Measurements from ENCODE around the gene CHST5. TPM values are rescaled to one million over a fixed set of nuclear protein-coding genes. Genes with fewer than 3 reads are reported as not detected.

Gene CHST5
- polyA plus RNA-seq, 1 of the 3 experiments (the other 2 are of a cell fraction) = 0.49 TPM

DNA sequence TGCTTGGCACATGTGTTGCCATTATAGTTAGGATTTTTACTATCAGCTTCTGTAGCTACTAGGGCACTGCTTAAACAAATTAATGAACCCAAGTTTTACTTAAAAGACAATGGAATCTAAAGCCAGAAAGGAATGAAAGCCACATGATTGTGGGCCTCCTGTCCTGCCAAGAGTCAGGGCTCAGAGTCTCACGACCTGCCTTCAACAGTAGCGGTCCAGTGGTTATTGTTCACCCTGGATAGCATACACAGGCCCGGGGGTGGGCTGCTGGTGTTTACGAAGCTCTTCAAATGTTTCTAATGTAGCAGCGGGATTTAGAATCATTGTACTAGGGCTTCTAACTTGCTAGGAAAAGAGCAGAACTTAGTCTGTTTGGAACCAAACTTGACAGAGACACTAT, 38.0 kb upstream of the CHST5 start:
- peaks cover 24% of the 10 kb centered on the region for H3K79me2 ChIP-seq (ENCODE audit: insufficient read depth)
- ChIA-PET POLR2A (no interaction called here), CTCF (interaction anchor here (0.6 kb wide), 1 partner anchor 24 kb away, joined by 3 read pairs; no protein-coding TSS in a partner anchor)

DNA sequence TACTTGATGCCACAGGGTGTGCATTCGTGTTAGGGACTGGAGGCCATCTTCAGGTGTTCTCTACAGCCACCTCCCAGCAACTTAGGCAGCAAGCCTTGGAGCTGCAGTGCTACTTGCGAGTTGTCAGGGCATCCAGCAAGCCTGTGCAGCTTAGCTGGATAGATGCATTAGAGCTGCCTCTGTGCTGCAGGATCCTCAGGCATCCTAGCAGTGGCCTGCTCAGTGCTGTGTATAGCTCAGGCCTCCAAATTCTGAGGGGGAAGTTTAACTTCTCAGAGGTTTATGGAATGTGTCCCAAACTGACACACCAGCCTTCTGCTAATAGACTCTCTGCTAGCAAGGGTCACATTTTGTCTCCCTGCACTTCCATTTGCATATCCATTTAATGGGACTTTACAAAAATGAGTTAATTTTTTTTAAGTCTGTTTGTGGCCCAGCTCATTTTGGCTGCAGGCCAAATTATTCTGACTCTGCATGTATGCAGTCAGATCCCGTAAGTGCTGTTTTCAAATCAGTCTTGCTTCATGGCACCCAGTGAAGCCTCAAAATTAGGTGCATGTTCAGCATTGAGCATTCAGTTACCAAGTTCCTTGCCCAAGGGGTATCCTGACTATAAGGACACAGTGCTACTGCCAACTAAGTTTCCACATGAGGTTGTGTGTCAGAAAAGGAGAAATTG, 37.1 kb upstream of the CHST5 start:
- H3F3A ChIP-seq (replicated peaks; ENCODE audit: insufficient read depth) = no peaks in the 10 kb centered on the region
- no peaks in the 10 kb centered on the region for H4K20me1 ChIP-seq (ENCODE audit: insufficient read depth)
- peaks cover 0 to 5% of the 10 kb centered on the region in 2 experiments; a peak in 1 of 4 replicates for H3K4me1 ChIP-seq (ENCODE audit: control insufficient read depth in 1 of 2, insufficient read depth in 2 of 2, low read depth in 1 of 2, low read length in 1 of 2)
- H3K27me3 ChIP-seq (ENCODE audit: insufficient read depth) = no peaks in the 10 kb centered on the region
- no peaks in the 10 kb centered on the region for H3K9me3 ChIP-seq
- no peak overlapping the region for H3K4me2 ChIP-seq
- no peak overlapping the region for H2AFZ ChIP-seq (ENCODE audit: low read depth)
- no peak overlapping the region for H3K4me3 ChIP-seq (ENCODE audit: low read depth in 2 of 2, low read length in 1 of 2)
- TF ChIP-seq JUND (IDR thresholded peaks at IDR 0.05) = no peak
- TF ChIP-seq, protein P1, sequence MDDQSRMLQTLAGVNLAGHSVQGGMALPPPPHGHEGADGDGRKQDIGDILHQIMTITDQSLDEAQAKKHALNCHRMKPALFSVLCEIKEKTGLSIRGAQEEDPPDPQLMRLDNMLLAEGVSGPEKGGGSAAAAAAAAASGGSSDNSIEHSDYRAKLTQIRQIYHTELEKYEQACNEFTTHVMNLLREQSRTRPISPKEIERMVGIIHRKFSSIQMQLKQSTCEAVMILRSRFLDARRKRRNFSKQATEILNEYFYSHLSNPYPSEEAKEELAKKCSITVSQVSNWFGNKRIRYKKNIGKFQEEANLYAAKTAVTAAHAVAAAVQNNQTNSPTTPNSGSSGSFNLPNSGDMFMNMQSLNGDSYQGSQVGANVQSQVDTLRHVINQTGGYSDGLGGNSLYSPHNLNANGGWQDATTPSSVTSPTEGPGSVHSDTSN (IDR thresholded peaks at IDR 0.05) = no peak
- TF ChIP-seq MXI1 (IDR thresholded peaks at IDR 0.05; ENCODE audit: low read depth, low read length) = no peak
- TF ChIP-seq, protein P2, sequence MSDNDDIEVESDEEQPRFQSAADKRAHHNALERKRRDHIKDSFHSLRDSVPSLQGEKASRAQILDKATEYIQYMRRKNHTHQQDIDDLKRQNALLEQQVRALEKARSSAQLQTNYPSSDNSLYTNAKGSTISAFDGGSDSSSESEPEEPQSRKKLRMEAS (IDR thresholded peaks at IDR 0.05; ENCODE audit: low read depth) = no peak
- no peak for TF ChIP-seq RAD21 (IDR thresholded peaks at IDR 0.05; ENCODE audit: low read length)
- no peak for TF ChIP-seq NRF1 (IDR thresholded peaks at IDR 0.05; ENCODE audit: low read depth, low read length)
- no peak for TF ChIP-seq POLR2AphosphoS5 (IDR thresholded peaks at IDR 0.05; ENCODE audit: low read depth, low read length)
- TF ChIP-seq RXRA (IDR thresholded peaks at IDR 0.05; ENCODE audit: borderline replicate concordance, low read depth) = no peak
- no peak for TF ChIP-seq MEF2A (IDR thresholded peaks at IDR 0.05; ENCODE audit: borderline replicate concordance, low read depth)
- no peak for TF ChIP-seq NFIC (IDR thresholded peaks at IDR 0.05; ENCODE audit: borderline replicate concordance)
- TF ChIP-seq RFX5 (IDR thresholded peaks at IDR 0.05; ENCODE audit: low read length) = no peak
- TF ChIP-seq, protein P3, sequence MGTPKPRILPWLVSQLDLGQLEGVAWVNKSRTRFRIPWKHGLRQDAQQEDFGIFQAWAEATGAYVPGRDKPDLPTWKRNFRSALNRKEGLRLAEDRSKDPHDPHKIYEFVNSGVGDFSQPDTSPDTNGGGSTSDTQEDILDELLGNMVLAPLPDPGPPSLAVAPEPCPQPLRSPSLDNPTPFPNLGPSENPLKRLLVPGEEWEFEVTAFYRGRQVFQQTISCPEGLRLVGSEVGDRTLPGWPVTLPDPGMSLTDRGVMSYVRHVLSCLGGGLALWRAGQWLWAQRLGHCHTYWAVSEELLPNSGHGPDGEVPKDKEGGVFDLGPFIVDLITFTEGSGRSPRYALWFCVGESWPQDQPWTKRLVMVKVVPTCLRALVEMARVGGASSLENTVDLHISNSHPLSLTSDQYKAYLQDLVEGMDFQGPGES (IDR thresholded peaks at IDR 0.05; ENCODE audit: low read depth, low read length) = no peak
- TF ChIP-seq TCF12 (IDR thresholded peaks at IDR 0.05) = no peak
- TF ChIP-seq, protein P4, sequence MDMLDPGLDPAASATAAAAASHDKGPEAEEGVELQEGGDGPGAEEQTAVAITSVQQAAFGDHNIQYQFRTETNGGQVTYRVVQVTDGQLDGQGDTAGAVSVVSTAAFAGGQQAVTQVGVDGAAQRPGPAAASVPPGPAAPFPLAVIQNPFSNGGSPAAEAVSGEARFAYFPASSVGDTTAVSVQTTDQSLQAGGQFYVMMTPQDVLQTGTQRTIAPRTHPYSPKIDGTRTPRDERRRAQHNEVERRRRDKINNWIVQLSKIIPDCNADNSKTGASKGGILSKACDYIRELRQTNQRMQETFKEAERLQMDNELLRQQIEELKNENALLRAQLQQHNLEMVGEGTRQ (IDR thresholded peaks at IDR 0.05; ENCODE audit: borderline replicate concordance, low read depth, low read length) = no peak
- no peak overlapping the region; a peak in 1 of 4 replicates for H3K27ac ChIP-seq (ENCODE audit: low read depth in 2 of 2, low read length in 1 of 2)
- no peak overlapping the region for H3K9ac ChIP-seq
- CTCF ChIA-PET = interaction anchor here (0.6 to 1.1 kb wide), 3 partner anchors 23 to 102 kb away, joined by 3 read pairs; no protein-coding TSS in a partner anchor
- POLR2A ChIA-PET = no interaction called here
- H3K36me3 ChIP-seq (replicated peaks in 1 of 2; ENCODE audit: control insufficient read depth in 1 of 2, insufficient read depth in 2 of 2, low read length in 1 of 2) = peaks cover 48 to 85% of the 10 kb centered on the region in 2 experiments
- DNase-seq = no peak
- H3K79me2 ChIP-seq (ENCODE audit: insufficient read depth) = peaks cover 33% of the 10 kb centered on the region
- 71% methylated on average over 2 of the region's 3 CpGs for WGBS (ENCODE audit: low lambda C conversion rate)
- H3K9me2 ChIP-seq = no peaks in the 10 kb centered on the region

More for the DNA sequence above, 38.0 kb upstream of the CHST5 start:
- H3F3A ChIP-seq (replicated peaks; ENCODE audit: insufficient read depth) = no peaks in the 10 kb centered on the region
- no peaks in the 10 kb centered on the region for H3K27me3 ChIP-seq (ENCODE audit: insufficient read depth)
- H3K36me3 ChIP-seq (replicated peaks in 1 of 2; ENCODE audit: control insufficient read depth in 1 of 2, insufficient read depth in 2 of 2, low read length in 1 of 2) = peaks cover 48 to 82% of the 10 kb centered on the region in 2 experiments
- no peak overlapping the region for H3K9ac ChIP-seq
- 94% methylated on average over 5 of the region's 5 CpGs for WGBS (ENCODE audit: low lambda C conversion rate)
- peaks cover 0 to 5% of the 10 kb centered on the region in 2 experiments; a peak in 1 of 4 replicates for H3K4me1 ChIP-seq (ENCODE audit: control insufficient read depth in 1 of 2, insufficient read depth in 2 of 2, low read depth in 1 of 2, low read length in 1 of 2)
- DNase-seq = no peak
- no peak overlapping the region for H2AFZ ChIP-seq (ENCODE audit: low read depth)
- H3K4me3 ChIP-seq (ENCODE audit: low read depth in 2 of 2, low read length in 1 of 2) = no peak overlapping the region
- no peaks in the 10 kb centered on the region for H3K9me3 ChIP-seq
- H3K4me2 ChIP-seq = no peak overlapping the region
- H3K9me2 ChIP-seq = no peaks in the 10 kb centered on the region
- no peak overlapping the region for H3K27ac ChIP-seq (ENCODE audit: low read depth in 2 of 2, low read length in 1 of 2)
- TF ChIP-seq FOXM1 (IDR thresholded peaks at IDR 0.05; ENCODE audit: low read depth) (no peak), JUND (IDR thresholded peaks at IDR 0.05) (no peak), GATA2 (CRISPR knock-in tag; IDR thresholded peaks at IDR 0.05) (no peak), SMC3 (IDR thresholded peaks at IDR 0.05; ENCODE audit: low read depth, low read length) (no peak), TCF12 (IDR thresholded peaks at IDR 0.05) (no peak), FOXJ3 (CRISPR knock-in tag; IDR thresholded peaks at IDR 0.05) (no peak)
- TF ChIP-seq, protein P5, sequence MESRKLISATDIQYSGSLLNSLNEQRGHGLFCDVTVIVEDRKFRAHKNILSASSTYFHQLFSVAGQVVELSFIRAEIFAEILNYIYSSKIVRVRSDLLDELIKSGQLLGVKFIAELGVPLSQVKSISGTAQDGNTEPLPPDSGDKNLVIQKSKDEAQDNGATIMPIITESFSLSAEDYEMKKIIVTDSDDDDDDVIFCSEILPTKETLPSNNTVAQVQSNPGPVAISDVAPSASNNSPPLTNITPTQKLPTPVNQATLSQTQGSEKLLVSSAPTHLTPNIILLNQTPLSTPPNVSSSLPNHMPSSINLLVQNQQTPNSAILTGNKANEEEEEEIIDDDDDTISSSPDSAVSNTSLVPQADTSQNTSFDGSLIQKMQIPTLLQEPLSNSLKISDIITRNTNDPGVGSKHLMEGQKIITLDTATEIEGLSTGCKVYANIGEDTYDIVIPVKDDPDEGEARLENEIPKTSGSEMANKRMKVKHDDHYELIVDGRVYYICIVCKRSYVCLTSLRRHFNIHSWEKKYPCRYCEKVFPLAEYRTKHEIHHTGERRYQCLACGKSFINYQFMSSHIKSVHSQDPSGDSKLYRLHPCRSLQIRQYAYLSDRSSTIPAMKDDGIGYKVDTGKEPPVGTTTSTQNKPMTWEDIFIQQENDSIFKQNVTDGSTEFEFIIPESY (IDR thresholded peaks at IDR 0.05; ENCODE audit: borderline replicate concordance, low read depth) = no peak
- no peaks in the 10 kb centered on the region for H4K20me1 ChIP-seq (ENCODE audit: insufficient read depth)

All from SK-N-SH (cell line).